Measurements from ENCODE around the gene DCLK2. TPM values are rescaled to one million over a fixed set of nuclear protein-coding genes. Genes with fewer than 3 reads are reported as not detected.
A peak's percentile ranks its signal among the peaks of the same experiment; 100 is the strongest.

Gene DCLK2
- total RNA-seq, 1 donor from 2014 or later = 2.7 TPM

DNA sequence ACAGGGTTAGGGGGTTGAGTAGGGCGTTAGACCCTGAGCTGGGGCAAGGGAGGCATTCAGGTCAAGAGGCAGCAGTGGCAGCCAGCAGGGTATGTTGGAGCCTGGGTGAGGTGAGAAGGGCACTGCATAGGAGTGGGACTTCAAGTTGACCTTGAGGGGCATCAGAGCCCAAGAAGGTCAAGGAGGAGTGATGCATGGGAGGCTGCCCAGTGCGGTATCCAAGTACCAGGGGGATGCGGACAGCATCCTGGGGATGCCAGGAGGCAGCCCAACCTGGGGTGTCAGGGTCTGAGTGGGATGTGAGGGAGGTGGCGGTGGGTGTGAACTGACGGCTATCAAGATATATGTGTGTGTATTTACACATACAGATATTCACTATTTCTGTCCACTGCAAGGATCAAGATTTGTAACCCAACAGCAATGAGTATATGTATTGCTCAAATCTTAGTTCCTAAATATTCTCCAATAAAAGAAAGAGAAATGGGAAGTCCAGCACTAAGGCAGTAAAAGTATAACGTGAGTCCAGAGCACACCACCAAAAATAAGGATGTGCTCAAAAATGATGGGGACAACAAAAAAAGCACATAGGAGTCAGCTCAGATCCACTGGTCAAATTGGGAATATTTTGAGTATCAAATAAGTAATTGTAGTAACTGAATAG, 9.8 kb upstream of the DCLK2 start:
- TF ChIP-seq, protein P1, sequence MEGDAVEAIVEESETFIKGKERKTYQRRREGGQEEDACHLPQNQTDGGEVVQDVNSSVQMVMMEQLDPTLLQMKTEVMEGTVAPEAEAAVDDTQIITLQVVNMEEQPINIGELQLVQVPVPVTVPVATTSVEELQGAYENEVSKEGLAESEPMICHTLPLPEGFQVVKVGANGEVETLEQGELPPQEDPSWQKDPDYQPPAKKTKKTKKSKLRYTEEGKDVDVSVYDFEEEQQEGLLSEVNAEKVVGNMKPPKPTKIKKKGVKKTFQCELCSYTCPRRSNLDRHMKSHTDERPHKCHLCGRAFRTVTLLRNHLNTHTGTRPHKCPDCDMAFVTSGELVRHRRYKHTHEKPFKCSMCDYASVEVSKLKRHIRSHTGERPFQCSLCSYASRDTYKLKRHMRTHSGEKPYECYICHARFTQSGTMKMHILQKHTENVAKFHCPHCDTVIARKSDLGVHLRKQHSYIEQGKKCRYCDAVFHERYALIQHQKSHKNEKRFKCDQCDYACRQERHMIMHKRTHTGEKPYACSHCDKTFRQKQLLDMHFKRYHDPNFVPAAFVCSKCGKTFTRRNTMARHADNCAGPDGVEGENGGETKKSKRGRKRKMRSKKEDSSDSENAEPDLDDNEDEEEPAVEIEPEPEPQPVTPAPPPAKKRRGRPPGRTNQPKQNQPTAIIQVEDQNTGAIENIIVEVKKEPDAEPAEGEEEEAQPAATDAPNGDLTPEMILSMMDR (conservative IDR thresholded peaks at IDR 0.05; ENCODE audit: low read depth, low read length) = no peak
- no peak for DNase-seq (ENCODE audit: low read depth)
- no peak overlapping the region for H3K4me3 ChIP-seq (ENCODE audit: low read depth, low read length)

DNA sequence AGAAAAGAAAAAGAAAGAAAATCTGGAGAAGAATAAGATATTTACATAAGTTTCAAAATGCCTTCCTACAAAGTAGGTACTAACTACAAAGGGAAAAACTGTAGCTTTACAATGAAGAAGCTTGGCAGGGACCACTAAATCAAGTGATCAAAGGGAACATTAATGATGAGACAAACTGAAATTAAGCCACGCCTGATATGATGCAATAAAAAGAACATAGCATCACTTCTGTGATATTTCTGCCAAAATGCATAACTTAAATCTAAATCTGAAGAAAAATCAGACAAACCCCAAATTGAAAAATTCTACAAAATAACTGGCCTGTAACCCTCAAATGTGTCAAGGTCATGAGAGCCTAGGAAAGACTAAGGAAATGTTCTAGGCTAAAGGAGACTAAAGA, 8.9 kb upstream of the DCLK2 start:
- TF ChIP-seq, protein P1 (conservative IDR thresholded peaks at IDR 0.05; ENCODE audit: low read depth, low read length) = no peak
- H3K4me3 ChIP-seq (ENCODE audit: low read depth, low read length) = no peak overlapping the region
- DNase-seq (ENCODE audit: low read depth) = no peak

DNA sequence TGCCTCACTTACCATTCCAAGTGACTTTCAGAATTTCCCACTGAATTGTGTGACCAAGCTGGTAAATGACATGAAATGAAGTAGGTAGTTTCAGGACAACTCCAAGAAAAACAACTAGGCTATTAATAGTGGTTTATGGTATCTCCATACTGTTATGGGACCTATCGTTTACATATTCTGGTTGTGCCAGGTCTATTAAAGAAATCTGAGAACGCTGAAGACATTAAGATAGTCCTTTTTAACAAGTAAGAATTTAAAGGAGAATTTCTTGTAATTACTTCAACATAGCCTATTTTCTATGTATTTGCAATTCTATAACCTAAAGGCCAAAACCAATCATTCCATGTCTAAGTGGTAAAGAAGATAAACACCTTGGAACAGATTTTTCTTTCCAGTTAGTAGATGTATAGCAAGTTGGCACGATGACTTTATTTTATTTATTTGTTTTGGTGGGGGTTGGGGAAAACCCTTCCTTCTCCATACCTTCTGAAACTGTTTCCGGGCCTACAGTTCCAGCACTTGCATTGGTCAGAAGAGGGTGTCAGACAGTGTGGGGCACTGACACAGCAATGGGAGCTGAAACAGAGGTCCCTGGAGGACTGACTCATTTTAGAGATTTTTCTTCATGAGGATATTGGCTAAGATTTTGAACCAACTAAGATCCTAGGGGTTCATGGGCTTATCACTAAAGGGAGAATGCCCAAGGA, 7.6 kb upstream of the DCLK2 start:
- H3K4me3 ChIP-seq (ENCODE audit: low read depth, low read length) = no peak overlapping the region
- TF ChIP-seq, protein P1 (conservative IDR thresholded peaks at IDR 0.05; ENCODE audit: low read depth, low read length) = no peak
- no peak for DNase-seq (ENCODE audit: low read depth)

DNA sequence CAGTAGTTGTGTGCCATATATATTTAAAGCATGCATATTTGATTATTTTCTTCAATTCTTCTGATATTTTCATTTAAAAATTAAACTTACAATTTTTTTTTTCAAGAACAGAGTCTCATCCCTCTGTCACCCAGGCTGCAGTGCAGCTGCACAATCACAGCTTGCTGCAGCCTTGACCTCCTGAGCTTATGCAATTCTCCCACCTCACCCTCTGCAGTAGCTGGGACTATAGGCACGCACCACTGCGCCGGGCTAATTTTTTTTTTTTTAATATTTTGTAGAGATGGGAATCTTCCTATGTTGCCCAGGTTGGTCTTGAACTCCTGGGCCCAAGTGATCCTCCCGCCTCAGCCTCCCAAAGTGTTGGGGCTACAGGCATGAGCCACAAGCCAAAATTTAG, 5.8 kb upstream of the DCLK2 start:
- DNase-seq (ENCODE audit: low read depth) = no peak
- TF ChIP-seq, protein P1 (conservative IDR thresholded peaks at IDR 0.05; ENCODE audit: low read depth, low read length) = no peak
- no peak overlapping the region for H3K4me3 ChIP-seq (ENCODE audit: low read depth, low read length)

DNA sequence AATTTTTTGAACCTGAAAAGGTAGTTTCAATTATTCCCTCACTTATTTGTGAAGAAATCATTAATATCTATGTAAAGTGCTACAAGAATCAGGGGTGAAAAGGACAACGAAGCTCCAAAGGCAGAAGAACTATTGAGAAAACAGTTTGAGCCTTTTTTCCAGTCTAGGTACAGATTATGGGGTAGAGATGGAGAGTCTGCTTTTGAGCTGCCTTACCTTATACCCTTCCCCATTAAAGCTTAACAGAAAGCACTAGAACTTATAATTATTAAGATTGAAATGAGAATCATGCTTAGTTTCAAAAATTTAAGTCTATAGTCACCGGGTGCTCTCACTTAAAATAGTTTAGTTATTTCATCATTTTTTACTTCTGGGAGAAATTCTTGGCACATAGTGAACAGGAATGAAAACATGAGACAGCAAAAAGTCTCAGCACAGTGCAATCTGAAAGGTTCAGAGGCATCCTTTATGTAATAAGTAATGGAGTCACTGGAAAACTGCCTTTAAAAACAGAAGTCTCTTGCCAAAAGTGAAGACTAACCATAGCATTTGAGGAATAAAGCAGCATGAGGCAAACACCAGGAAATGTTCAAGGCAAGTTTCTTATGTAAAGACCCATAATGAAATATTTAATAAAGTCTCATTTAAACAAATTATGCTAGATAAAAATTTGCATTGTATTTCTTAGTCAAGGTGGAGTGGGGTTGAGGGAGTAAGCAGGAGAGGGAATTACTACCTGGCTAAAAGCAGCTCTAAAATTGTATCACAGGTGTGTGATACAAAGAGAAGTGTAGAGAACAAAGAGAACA, 5.1 kb upstream of the DCLK2 start:
- no peak overlapping the region for H3K4me3 ChIP-seq (ENCODE audit: low read depth, low read length)
- TF ChIP-seq, protein P1 (conservative IDR thresholded peaks at IDR 0.05; ENCODE audit: low read depth, low read length) = no peak
- DNase-seq (ENCODE audit: low read depth) = peak; percentile 40

DNA sequence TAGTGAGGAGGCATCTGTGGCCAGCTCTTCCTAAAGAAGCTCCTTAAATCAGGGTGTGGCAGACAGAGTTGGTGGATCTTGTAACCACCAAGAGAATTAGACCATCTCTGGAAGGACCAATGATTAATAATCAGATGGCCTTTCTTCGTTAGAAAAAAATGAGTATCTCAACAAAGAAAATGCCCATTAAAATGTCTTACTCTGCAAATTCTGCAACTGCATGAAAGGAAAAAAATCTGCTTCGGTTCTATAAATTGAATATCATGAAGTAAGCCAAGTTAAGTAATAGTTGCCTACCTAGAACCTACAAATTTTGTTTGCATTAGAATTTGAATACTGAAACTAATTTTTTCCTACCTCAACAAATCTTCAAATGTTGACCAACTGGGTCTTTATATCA, 4.2 kb upstream of the DCLK2 start:
- H3K4me3 ChIP-seq (ENCODE audit: low read depth, low read length) = no peak overlapping the region
- TF ChIP-seq, protein P1 (conservative IDR thresholded peaks at IDR 0.05; ENCODE audit: low read depth, low read length) = no peak
- no peak for DNase-seq (ENCODE audit: low read depth)
